Muscle layer of colon (tissue), 2 donors: ENCODE results near the gene SFMBT2.

Experiments used
- H3K27ac ChIP-seq: one replicate; pipeline ENCODE4 v1.7.0; 2013; ENCODE audit warnings: low read depth, mild to moderate bottlenecking, low read length, moderate library complexity
- H3K27me3 ChIP-seq, 2 donors: one replicate each; pipeline ENCODE4 v1.7.0; 2013; ENCODE audit warnings: low read length in 2 of 2, mild to moderate bottlenecking in 2 of 2; ENCODE audit not compliant: insufficient read depth in 2 of 2, control insufficient read depth in 1 of 2
- H3K36me3 ChIP-seq: one replicate; pipeline ENCODE4 v1.7.0; 2013; ENCODE audit warnings: mild to moderate bottlenecking, low read length; ENCODE audit not compliant: insufficient read depth
- H3K4me1 ChIP-seq: one replicate; pipeline ENCODE4 v1.7.0; 2013; ENCODE audit warnings: mild to moderate bottlenecking, low read length; ENCODE audit not compliant: insufficient read depth
- H3K4me3 ChIP-seq, 2 donors: one replicate each; pipeline ENCODE4 v1.7.0; 2013; ENCODE audit warnings: low read length in 2 of 2, low read depth in 1 of 2, mild to moderate bottlenecking in 1 of 2, moderate library complexity in 1 of 2
- H3K9ac ChIP-seq: one replicate; pipeline ENCODE4 v1.7.0; 2013; ENCODE audit warnings: low read length
- H3K9me3 ChIP-seq: one replicate; pipeline ENCODE4 v1.7.0; 2013; ENCODE audit warnings: mild to moderate bottlenecking, low read length
- donor health status: abdominal sarcoma.
- donor health status: Adenocarcinoma of cecum.

SFMBT2 gene

DNA sequence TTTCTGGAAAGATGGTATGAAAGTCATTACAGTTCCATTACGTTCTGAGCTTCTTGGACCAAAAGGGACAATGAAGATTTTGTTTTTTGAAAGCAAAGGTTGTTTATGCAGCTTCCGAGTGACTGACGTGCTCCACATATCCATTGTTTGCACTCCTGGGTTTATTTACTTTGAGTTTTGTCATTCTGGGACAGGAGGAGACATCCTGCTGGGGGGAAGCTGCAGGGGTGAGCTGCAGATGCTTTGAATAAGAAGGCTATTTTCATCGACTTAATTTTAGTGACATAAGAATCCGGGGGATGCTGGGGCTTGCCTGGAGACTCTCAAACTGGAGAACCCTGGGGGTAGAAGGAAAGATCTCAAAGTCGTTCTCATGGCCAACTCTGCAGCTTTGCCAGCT, 12.7 kb upstream of the SFMBT2 start:
- Histone ChIP-seq H3K27ac (no peak overlapping the region), H3K4me1 (no peaks in the 10 kb centered on the region), H3K9me3 (no peaks in the 10 kb centered on the region), H3K36me3 (no peaks in the 10 kb centered on the region), H3K9ac (no peak overlapping the region), H3K27me3 (no peaks in the 10 kb centered on the region), H3K4me3 (no peak overlapping the region)

DNA sequence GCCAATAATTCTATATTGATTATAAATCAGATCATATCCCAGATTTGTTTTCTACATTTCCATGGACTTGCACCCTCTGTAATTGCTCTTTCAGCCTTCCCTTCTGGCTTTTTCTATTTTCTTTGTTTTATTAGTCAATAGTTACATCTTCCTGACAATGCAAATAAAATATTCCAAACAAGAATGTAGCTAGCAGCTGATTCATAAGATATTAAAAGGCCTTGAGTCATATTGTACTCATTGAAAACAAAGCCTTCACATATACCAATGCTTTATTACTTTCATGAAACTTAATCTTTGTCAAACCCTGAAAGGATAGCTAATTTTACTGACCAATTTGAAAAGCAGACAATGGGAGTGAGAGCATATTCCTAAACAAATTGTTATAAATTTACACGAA, 10.7 kb upstream of the SFMBT2 start:
- H3K4me3 ChIP-seq, result no peak overlapping the region
- H3K9ac ChIP-seq, result no peak overlapping the region
- no peaks in the 10 kb centered on the region for H3K36me3 ChIP-seq
- H3K27ac ChIP-seq, result no peak overlapping the region
- H3K4me1 ChIP-seq, result no peaks in the 10 kb centered on the region
- no peaks in the 10 kb centered on the region for H3K27me3 ChIP-seq
- no peaks in the 10 kb centered on the region for H3K9me3 ChIP-seq

DNA sequence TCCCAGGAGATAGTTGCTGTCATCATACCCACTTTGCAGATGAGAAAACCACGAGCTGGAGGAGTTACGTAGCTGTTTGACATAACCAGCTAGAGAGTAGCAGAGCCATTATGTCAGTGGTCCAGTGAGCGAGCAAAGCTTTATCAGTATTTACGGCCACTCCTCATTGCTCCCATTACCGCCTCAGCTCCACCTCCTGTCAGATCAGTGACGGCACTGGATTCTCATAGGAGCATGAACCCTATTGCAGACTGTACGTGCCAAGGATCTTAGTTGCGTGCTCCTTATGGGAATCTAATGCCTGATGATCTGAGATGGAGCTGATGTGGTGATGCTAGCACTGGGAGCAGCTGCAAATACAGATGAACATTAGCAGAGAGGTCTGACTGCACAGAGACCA, 9.2 kb upstream of the SFMBT2 start:
- H3K9me3 ChIP-seq, result no peaks in the 10 kb centered on the region
- no peaks in the 10 kb centered on the region for H3K36me3 ChIP-seq
- no peak overlapping the region for H3K4me3 ChIP-seq
- H3K27ac ChIP-seq, result no peak overlapping the region
- no peaks in the 10 kb centered on the region for H3K27me3 ChIP-seq
- no peaks in the 10 kb centered on the region for H3K4me1 ChIP-seq
- no peak overlapping the region for H3K9ac ChIP-seq

DNA sequence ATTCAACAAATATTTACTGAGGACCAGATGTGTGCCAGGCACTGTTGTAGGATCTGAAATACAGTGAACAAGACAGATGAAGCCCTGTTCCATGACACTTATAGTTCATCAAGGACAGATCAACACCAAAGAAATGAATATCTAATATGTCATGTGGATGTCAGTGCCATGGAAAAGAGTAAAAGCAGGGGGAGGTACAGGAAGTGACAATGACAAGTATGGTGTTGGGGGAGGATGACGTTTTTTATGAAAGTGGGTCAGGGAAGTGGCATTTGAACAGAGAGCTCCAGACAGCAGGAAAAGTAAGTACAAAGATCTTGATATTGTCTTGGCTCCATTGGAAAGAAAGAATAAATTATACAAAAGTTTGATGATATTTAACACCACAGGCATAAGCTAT, 7.0 kb upstream of the SFMBT2 start:
- Histone ChIP-seq H3K27me3 (peaks cover 0 to 8% of the 10 kb centered on the region in 2 donors), H3K9ac (no peak overlapping the region), H3K27ac (no peak overlapping the region), H3K4me3 (no peak overlapping the region), H3K9me3 (no peaks in the 10 kb centered on the region), H3K36me3 (no peaks in the 10 kb centered on the region), H3K4me1 (no peaks in the 10 kb centered on the region)

DNA sequence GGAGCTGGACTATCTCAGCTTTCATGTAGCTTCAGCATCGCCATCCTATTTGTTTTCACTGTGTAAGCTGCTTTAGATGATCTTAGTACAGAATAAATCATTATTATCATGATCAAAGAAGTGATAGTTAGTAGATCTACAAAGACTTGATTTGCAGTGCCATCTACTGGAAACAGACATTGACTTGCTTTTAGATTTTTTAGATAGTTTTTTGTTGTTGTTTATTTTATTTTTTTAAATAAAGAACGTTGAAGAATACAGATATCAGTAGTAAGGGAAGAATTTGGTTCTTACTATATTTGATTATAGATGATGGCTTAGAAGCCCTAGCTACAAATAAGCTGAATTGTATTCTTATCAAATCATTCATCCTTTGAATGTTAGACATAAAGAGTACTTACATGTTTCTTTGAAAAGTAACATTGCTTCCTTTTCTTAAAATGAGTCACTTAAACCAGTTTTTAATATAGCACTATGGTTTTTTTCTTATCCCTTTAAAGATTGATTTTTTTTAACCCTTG, 6.3 kb upstream of the SFMBT2 start:
- Histone ChIP-seq H3K36me3 (no peaks in the 10 kb centered on the region), H3K4me1 (peaks cover 5% of the 10 kb centered on the region), H3K9ac (no peak overlapping the region), H3K9me3 (no peaks in the 10 kb centered on the region), H3K4me3 (no peak overlapping the region), H3K27ac (no peak overlapping the region), H3K27me3 (peaks cover 2 to 14% of the 10 kb centered on the region in 2 donors)

DNA sequence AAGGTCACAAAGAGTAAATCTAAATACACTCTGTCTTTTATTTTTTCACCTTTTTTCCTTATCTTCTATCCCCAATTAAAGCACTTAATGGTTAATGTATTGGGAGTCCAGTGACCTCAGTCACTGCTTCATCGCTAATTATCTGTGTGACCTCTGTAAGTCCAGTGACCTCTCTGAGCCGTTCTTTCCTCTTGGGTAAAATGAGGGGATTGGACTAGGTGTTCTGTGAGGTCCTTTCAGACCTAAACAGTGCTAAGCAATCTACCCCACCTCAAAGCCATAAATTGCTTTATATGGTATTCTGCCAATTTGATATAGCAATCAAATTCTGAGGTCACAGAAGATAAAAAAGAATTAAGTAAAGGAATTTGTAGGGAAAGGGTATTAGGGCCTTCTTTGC, 3.9 kb upstream of the SFMBT2 start:
- H3K4me3 ChIP-seq, result no peak overlapping the region

DNA sequence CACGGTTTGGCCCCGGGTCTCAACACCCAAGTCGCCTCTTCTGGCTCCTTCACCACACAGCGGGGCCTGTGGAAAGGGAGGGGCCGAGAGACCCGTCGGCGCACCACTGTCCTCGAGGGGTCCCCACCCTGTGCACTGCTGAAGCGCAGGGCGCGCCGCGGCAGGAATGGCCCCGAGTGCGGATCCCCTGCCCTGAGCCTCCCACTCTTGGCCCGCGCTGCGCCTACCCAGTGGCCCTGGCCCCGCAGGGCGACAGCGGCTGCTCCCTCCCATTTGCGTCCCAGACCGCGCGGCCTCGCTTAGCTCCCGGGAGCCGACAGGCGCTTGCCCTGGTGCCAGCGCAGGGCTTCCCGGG, 2.1 kb upstream of the SFMBT2 start:
- no peak overlapping the region for H3K9ac ChIP-seq
- no peak overlapping the region for H3K27ac ChIP-seq

More for the DNA sequence above, 3.9 kb upstream of the SFMBT2 start:
- Histone ChIP-seq H3K4me1 (peaks cover 10% of the 10 kb centered on the region), H3K27ac (no peak overlapping the region), H3K9me3 (no peaks in the 10 kb centered on the region), H3K27me3 (peaks cover 12 to 38% of the 10 kb centered on the region in 2 donors), H3K36me3 (no peaks in the 10 kb centered on the region), H3K9ac (no peak overlapping the region)

DNA sequence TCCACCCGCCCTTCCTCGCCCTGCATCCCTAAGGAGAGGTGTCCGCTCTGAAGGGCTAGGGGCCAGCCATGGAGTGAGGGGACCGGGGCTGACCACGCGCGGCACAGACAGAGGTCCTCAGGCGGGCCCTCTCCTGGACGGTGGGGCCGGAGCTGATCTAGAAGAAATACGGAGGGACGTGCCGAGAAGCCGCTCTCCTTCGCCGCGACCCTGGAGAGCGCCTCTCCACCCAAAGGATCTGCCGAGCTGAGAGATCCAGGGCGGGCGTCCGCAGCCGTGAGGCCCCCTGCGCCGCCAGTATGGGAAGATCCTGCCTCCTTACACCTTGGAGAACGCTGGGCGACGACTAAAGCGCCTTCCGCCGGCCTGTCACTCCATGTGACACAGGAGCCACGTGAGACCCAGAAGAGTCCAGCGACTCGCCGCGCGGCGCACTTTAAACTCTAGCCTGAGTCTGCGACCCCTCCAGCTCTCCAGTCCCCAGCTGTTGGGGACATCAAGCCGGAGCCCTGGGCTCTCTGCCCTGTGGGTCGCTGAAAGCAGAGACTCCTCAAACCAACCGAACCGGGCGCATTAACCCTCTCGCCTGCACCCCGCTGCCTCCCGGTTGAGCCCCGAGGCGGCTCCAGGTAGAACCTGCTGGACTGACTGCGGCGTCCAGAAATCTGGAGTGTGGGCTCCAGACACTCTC, 1.5 kb upstream of the SFMBT2 start:
- Histone ChIP-seq H3K36me3 (no peaks in the 10 kb centered on the region), H3K4me3 (no peak overlapping the region), H3K4me1 (peaks cover 18% of the 10 kb centered on the region), H3K9me3 (no peaks in the 10 kb centered on the region), H3K27me3 (peaks cover 26 to 62% of the 10 kb centered on the region in 2 donors), H3K27ac (no peak overlapping the region), H3K9ac (no peak overlapping the region)

More for the DNA sequence above, 2.1 kb upstream of the SFMBT2 start:
- Histone ChIP-seq H3K36me3 (no peaks in the 10 kb centered on the region), H3K9me3 (no peaks in the 10 kb centered on the region), H3K4me1 (peaks cover 14% of the 10 kb centered on the region), H3K4me3 (no peak overlapping the region), H3K27me3 (peaks cover 21 to 57% of the 10 kb centered on the region in 2 donors)

DNA sequence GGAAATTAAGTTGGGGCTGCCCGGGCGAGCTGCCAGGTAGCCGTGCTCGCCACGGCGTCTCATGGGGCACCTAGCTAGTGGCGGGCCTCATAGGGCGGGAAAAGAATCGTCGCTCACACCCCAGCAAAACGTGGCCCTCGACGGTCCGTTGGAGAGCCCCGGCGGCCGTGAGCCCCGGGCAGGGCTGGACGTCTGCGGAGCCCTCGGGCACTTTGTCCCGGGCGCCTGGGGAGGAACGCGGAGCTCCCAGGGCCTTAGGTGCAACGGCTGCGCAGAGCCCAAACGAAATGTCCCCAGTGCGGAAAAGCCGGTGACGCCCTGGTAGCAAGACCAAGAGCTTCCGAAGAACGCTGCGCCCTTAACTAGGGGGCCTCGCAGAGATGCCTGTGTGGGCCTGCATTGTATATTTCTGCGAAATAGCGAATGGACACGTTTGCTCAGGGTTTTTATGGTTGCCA, 866 bp upstream of the SFMBT2 start:
- peaks cover 18% of the 10 kb centered on the region for H3K4me1 ChIP-seq
- no peak overlapping the region for H3K27ac ChIP-seq
- peaks cover 26 to 65% of the 10 kb centered on the region in 2 donors for H3K27me3 ChIP-seq
- H3K9me3 ChIP-seq, result no peaks in the 10 kb centered on the region
- H3K36me3 ChIP-seq, result no peaks in the 10 kb centered on the region
- H3K4me3 ChIP-seq, result peak overlapping the region in 1 of 2 donors; percentile 7
- H3K9ac ChIP-seq, result no peak overlapping the region

DNA sequence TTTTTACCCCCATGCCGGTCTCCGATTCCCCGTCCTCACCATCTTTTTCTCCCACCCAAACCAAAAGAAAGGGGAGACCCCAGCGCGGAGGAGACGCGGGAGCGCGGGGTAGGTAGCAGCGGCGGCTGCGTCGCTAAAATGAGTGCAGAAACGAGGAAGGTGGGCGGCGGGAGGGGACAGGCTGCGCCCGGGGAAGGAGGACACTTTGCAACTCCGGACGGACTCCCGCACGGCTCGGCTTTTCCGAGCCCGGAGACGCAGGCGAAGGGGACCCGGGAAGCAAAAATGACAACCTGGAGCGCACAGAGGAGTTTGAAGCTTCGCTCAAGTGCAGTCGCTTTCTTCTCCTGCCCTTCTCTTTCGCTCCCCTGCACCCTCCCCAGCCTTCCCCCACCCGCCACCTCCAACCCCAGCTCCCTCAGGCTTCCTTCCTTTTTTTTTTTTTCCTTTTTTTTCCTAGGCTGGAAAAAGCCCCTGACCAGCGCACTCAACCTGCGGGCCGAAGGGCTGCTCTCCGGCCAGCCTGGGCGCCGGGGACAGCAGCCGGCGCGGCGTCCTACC, 453 bp downstream of the SFMBT2 start:
- H3K9me3 ChIP-seq, result no peaks in the 10 kb centered on the region
- peaks cover 18% of the 10 kb centered on the region for H3K4me1 ChIP-seq
- H3K9ac ChIP-seq, result peak overlapping the region; percentile 6
- peak overlapping the region; percentile 61 to 65 for H3K4me3 ChIP-seq
- H3K27ac ChIP-seq, result no peak overlapping the region
- no peaks in the 10 kb centered on the region for H3K36me3 ChIP-seq
- peaks cover 26 to 65% of the 10 kb centered on the region in 2 donors for H3K27me3 ChIP-seq

DNA sequence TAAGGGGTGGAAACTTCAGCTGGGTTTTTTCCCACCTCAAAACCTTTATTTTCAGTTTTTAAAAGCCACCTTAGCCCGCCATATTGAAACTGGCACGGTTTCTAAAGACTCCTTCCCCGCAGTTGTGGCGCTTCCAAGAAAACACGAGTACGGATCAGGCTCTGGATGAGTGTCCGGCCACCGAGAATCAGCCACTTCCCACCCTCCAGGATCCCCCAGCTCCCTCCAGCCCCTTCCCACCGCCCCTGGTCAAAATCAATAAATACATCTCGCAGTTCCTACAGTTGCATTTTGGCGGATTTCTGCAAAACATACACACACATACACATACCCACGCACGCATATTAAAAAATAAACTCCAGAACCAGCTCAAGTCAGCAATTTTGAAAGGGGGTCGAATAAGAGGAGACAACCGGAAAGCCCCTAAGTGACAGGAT, 1.1 kb downstream of the SFMBT2 start:
- Histone ChIP-seq H3K36me3 (no peaks in the 10 kb centered on the region), H3K27me3 (peaks cover 26 to 65% of the 10 kb centered on the region in 2 donors), H3K27ac (no peak overlapping the region), H3K9ac (peak overlapping the region; percentile 6), H3K4me3 (peak overlapping the region; percentile 61 to 65), H3K9me3 (no peaks in the 10 kb centered on the region), H3K4me1 (peaks cover 18% of the 10 kb centered on the region)
